HG02970 (cell line): ENCODE measurements around the gene JADE2.

Experiments
- ATAC-seq: cut with Tn5 transposase; IDR thresholded peaks from one replicate; pipeline ENCODE4 v1.9.1; 2021; ENCODE audit warnings: mild to moderate bottlenecking, moderate library complexity, moderate number of reproducible peaks; ENCODE audit not compliant: unreplicated experiment, low FRiP score

JADE2 gene

DNA sequence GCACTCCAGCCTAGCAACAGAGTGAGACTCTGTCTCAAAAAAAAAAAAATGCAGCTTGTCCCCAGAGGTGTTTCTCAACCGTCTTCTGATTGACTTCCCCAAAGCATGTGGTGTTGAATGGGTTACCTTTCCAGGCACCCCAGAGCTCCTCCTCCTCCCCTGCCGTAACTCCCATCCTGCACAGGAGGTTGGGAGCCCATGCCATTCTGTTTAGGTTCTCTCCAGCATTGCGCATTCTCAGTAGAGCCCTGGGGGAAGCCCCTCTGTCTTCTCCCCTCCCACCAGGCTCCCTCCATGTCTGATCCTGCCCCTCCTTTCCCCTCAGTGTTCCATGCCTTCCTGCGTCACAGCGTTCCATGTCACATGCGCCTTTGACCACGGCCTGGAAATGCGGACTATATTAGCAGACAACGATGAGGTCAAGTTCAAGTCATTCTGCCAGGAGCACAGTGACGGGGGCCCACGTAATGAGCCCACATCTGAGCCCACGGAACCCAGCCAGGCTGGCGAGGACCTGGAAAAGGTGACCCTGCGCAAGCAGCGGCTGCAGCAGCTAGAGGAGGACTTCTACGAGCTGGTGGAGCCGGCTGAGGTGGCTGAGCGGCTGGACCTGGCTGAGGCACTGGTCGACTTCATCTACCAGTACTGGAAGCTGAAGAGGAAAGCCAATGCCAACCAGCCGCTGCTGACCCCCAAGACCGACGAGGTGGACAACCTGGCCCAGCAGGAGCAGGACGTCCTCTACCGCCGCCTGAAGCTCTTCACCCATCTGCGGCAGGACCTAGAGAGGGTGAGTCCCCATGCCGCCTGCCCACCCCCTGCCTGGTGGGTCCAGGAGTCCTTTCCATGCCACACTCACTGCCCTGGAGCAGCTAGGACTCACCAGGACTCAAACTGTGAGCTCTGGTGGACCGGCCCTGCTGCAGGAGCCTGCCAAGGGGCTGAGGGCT, 40.6 kb downstream of the JADE2 start:
- no peak for ATAC-seq

DNA sequence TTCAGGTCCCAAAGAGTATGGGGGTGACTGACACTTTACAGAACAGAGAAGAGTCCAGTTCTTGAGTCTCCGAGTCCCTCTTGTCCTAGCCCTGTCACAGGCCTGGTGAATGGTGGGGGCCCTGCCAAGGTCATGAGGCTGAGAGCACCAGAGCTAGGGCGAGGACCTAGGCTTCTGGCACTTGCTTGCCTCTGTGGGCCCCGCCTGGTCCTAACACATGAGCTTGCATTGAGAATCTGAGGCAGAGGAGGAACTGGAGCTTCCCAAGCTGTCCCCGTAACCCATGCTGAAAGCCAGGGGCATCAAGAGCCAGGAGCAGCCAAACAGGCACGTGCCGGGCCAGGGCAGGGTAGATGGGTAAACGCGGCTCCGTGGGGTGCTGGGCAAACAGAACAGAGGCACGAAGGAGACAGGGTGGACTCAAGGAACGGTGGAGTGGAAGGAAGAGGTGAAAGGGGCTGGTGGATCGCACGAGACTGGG, 41.3 kb downstream of the JADE2 start:
- ATAC-seq: no peak

DNA sequence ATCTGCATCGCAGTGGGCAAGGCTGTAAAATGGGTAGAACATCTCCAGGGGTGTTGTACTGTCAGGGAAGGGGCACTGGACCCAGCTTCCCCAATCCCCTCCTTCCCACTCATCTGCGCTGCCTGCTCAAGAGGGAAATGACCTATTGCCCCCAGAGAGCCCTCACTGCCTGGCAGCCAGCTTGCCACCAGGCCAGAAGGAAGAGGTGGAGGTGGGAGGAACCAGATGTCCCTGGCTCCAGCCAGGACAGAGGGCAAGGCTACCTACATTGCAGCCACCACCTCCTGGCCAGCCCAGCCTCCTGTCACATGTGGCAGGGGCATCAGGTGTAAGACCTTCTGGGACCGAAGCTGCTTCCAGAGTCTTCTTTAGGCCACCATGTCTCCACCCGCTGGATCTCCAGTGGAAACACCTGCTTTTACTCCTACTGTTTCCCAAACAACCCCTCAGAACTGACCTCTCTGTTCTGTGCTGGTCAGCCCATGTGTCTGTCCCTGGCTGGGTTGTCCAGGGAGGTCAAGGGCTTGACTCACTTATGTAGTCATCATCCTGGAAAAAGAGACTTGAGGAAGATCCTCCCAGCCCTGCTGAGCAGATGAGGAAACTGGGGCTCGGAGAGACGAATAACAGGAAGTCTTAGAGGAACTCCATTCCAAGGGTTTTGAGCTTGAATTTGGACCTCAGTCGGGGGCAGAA, 42.3 kb downstream of the JADE2 start:
- ATAC-seq: no peak

DNA sequence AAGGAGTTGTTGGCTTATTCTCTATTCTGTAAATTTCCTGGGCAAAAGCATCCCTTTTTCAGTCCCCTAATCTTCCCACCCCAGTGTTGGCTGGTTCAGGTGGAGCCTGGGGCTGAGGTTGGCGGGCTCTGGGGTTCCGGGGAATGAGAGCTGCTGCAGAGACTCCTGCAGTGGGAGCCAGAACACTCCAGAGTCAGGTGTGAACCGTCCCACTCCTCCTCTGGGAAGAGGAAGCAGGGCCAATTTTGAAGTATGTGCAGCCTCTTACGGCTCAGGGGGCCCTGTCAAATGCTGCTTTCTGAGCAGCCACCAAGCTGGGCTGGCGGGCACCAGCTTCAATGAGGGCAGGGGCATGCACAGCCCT, 42.8 kb downstream of the JADE2 start:
- ATAC-seq: no peak

DNA sequence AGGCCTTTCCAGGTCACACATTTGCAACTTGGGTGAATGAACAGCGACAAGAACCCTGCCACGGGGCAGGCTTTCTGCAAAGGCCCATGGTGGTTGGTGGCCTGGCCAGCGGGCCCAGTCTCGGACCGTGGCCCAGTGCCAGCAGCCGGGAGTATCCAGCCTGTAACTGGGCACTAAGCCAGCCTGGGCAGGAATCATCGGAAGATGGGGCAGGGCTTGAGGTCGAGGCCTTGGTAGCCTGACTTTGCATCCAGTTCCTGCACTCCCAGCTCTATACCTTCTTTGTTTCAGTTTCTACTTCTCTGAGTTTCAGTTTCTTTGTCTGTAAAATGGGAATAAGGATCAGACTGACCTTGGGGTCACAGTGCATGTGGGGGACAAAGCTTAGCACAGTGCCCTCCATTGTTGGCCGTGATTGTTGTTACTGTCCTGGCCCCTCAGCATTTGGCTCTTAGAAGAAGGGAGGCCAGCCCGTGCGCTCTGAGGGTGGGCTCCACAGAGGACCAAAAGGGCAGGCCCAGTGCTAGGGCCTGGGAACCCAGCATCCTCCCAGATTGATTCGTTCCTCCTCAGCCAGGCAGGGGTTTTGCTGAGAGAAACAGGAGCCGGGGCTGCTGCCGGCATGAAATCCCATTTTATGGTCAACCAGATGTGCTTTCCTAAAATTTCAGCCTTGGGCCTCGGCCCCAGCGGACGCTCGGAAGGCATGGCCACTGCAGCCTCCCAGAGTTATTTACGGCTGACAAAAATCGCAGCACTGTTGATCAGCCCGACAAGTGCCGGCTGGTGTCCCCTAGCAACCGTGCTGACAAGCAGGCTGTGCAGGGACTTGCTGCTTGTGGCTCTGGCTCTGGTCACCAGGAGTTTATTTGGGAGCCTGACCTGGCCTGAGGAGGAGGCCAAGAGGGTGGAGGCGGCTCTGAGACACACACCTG, 43.6 kb downstream of the JADE2 start:
- no peak for ATAC-seq

DNA sequence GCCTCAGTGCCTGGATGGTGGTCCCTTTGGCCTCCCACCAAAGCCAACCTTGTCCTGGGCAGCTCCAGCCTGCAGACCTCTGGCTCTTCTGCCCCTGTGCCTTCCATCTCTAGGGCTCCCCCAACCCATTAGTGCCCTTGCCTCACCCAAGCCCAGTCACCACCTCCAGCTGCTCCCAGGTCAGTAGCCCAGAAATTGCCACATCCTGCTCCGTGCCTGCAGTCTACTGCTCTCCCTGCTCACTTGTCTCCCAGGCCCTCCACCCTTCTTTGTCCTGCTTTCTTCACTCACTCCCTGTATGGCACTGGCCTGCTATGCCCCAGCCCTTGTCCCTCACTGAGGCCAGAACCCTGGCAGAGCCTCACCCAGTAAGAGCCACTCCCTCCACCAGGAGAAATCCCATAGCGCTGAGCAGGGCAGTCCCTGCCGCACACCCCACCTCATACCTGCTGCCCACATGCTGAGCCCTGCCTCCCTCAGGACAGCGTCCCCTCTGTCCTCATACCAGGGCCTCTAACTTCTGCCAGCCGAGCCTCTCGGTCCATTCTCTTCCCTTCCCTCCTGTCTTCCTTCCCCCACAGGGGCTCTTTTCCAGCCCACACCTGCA, 44.4 kb downstream of the JADE2 start:
- ATAC-seq: no peak

DNA sequence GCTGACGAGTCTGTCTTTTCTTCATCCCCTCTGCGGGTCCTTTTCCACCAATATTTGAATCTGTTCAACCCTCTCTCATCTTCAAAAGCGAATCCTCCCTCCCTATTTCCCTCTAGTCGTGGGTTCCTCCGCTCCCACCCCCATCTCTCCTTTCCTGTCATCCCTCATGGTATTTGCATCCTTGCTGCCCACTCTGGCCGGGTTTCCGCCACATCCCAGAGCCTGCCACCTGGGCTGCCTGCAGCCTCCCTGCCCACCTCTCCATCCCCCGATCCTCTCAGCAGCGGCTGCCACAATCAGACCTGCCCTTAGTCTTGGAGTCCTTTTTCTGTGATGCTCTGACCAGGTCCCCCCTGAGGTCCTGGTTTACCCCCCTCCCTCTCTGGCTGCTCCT, 44.9 kb downstream of the JADE2 start:
- ATAC-seq: no peak

DNA sequence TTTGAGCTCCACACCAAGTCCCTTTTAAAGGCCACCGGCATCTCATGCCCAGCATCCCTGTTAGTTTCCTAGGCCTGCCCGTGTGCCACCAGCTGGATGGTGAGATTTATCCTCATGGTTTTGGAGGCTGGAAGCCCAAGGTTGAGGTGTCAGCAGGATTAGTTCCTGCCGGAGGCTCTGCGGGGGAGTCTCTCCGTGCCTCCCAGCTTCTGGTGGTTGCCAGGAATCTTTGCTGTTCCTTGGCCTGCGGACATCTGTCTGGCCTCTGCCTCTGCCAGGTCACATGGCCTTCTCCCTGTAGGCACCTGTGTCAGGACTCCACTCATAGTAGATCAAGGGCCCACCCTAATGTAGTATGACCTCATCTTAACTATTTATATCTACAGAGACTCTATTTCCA, 45.4 kb downstream of the JADE2 start:
- ATAC-seq: no peak

DNA sequence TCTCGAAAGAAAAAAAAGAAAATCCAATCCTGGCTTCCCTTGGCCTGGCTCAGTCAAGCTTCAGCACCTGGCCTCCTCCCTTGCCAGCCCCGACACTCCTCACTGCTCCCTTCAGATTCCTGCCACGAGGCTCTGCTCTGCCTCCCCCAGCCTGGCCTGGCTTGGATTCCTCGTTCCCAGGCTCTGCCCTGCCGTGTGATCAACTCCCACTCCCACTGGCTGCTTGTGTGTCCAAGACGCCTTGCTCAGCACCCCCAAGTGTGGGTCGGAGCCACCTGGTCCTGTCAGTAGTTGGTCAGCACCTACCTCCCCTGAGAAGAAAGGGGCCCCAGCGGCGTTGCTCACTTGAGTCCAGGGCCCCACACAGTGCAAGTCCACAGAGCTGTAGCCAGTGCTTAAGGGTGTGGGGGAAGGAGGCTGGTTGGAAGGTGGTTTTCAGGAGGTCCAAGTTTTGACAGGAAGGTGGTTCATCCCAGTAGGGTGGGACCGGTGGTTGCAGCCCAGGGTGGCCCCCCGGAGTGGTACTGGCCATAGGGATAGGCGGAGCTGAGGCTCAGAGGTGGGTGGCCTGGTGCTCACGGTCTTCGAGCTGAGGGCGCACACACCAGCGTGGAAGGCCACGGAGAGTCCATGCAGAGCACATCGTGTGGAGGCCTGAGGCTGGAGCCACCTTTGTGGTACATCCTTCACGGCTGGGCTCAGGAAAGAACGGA, 46.4 kb downstream of the JADE2 start:
- no peak for ATAC-seq

DNA sequence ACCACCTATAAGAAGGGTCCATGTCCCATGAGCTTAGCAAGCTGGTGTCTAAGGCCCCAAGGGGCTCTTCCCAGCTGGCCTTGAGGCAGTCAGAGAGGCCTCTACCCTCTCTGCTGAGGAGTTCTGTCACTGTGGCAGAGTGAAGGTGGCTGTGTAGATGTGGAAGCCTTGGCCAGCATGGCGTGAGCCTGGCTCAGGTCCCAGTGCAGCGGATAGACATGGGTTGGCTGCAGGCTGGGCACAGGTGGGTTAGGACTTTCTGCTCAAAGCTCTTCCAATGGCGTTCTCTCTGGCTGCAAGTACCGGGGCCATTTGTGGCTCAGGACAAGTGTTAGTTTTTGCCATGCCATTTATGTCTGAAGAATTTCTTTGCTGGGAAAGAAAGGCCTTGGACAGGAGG, 47.3 kb downstream of the JADE2 start:
- no peak for ATAC-seq

DNA sequence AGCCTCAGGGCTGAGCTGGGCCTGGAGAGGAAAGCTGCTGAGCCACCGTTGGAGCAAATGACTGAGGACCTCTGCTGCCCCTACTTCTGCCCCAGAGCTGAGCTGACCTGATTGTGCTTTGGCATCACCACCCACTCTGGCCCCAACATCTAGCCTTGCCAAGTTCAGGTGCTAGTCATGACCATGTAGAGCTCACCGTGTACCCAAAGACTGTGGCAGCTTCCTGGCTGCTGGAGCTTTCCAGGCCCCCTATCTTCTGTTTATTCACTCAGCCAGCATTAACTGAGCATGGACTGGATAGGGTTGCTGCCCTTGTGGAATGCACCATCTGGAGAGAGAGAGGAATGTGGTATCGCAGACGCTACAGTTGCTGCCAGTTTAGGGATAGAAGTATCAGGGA, 49.1 kb downstream of the JADE2 start:
- no peak for ATAC-seq

DNA sequence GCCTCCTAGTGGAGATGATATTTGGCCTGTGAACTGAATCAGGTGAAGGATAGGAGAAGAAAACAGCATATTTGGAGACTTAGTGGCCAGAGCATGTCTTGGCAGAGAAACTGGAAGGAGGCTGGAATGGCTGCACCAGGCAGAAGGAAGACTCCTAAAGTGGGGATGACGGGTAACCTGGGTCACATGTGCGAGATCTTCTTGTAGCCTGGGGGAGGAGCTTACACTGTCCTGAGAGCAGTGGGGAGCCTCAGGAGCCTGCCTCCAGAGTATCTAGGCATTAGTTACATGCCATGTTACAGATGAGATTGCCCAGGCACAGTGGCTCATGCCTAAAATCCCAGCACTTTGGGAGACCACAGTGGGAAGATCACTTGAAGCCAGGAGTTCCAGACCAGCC, 49.8 kb downstream of the JADE2 start:
- ATAC-seq: no peak

DNA sequence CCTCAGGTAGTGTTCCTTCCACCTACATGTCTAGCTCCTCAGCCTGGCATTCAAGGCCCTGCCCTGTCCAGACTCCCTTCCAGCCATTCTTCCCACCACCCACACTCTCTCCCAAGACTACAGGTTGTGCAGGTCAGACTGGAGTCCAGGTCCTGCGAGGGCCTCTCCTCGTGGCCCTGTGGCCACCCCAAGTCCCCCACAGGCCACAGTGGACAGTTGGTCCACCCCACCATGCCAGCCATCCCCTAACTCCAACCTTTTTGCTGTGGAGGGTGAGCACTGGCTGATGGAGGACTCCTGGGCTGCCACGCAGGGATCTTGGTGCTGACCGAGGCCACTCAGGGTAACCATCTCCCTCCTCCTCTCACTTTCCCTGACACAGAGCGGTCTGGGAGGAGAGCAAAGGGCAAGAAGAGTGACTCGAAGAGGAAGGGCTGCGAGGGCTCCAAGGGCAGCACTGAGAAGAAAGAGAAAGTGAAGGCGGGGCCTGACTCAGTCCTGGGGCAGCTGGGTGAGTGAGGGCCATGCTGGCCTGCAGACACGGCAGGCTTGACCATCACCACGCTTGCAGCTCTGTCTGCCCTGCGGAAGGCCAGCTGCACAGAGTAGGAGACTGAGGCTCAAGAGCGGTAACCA, 51.0 kb downstream of the JADE2 start:
- no peak for ATAC-seq

DNA sequence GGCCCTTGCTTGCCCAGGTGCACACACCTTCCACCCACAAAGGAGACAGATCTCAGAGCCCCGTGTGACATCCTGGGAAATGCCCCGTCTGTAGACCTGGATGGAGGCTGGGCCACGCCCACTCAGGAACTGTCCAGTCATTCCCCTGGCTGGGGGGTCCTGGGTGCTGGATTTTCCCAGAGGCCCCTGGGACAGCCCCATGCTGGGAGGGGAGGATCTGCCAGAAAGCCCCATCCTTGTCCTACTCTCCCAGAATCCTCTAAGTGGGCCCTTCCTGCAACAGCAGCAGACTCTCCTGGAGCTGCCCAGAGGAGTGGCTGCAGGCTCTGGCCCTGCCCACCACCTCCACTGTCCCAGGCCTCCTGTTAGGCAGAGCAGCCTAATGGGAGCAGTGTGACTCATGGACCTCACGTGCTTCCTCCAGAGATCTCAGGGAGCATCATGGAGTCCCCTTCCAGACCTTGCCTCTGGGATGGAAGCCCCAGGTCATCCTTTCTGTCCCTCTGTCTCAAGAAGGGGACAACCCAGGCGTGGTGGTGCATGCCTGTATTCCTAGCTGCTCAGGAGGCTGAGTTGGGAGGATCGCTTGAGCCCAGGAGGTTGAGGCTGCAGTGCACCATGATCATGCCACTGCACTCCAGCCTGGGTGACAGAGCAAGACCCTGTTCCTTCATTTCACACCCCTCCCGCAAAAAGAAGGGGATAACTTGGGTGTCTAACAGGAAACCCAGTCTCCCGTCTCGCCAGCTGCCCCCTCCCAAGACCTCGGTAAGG, 51.7 kb downstream of the JADE2 start:
- ATAC-seq: no peak

DNA sequence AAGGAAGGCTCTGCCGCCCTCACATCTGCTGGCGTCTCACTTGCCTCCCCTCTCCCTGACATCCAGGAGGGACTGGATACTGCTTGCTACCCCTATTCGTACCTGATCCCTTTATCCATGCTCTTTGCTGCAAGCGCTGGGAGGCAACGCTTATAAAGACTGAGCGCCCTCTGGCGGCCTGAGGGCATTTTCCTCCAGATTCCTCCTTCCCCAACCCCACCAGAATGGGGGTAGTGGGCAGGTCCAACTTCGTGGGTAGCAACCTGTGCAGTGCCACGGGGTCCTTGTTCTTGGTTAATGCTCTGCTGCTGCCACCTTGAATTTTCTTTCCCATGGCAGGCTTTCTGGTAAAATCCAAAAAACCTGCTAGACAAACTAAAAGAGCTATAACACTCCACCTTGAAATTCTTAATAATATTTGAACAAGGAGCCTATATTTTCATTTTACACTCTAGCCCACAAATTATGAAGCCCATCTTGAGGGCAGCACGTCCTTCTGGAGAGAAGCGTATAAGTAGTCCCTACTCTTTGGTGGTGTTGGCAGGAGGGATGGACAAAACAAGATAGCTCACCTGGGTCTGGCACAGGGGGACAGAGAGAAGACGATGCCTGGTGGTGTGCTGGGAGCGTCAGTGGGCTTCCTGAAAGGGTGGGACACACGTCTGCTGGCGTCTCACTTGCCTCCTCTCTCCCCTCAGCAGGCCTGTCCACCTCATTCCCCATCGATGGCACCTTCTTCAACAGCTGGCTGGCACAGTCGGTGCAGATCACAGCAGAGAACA, 52.5 kb downstream of the JADE2 start:
- ATAC-seq: no peak

DNA sequence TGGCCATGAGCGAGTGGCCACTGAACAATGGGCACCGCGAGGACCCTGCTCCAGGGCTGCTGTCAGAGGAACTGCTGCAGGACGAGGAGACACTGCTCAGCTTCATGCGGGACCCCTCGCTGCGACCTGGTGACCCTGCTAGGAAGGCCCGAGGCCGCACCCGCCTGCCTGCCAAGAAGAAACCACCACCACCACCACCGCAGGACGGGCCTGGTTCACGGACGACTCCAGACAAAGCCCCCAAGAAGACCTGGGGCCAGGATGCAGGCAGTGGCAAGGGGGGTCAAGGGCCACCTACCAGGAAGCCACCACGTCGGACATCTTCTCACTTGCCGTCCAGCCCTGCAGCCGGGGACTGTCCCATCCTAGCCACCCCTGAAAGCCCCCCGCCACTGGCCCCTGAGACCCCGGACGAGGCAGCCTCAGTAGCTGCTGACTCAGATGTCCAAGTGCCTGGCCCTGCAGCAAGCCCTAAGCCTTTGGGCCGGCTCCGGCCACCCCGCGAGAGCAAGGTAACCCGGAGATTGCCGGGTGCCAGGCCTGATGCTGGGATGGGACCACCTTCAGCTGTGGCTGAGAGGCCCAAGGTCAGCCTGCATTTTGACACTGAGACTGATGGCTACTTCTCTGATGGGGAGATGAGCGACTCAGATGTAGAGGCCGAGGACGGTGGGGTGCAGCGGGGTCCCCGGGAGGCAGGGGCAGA, 53.3 kb downstream of the JADE2 start:
- ATAC-seq: no peak

DNA sequence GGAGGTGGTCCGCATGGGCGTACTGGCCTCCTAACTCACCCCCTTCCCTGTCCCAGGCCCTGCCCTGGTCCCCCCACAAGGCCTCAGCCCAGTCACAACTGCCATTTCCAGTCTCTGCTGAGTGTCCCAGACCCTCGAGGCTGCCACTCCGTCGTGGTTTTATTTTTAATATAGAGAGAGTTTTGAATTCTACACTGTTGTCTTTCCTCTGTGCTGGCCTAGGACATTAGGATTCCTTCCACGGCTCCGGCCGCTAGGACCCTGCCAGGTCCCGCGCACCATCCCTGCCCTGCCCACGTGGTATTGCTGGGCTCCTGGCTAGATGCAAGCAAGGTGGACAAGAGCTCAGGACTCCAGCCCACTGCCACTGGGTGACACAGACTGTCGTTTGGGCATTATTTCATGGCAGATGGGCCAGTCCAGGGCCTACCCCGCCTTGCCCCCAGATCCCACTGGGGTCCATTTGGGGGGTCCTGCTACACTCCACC, 53.9 kb downstream of the JADE2 start:
- ATAC-seq: no peak
